NCI-H345 (cell line): Measurements from ENCODE around the gene UVSSA.

Experiments
- DNase-seq: peaks from one replicate; lab custom pipeline; 2025; lab: John Stamatoyannopoulos, UW

UVSSA gene, protein sequence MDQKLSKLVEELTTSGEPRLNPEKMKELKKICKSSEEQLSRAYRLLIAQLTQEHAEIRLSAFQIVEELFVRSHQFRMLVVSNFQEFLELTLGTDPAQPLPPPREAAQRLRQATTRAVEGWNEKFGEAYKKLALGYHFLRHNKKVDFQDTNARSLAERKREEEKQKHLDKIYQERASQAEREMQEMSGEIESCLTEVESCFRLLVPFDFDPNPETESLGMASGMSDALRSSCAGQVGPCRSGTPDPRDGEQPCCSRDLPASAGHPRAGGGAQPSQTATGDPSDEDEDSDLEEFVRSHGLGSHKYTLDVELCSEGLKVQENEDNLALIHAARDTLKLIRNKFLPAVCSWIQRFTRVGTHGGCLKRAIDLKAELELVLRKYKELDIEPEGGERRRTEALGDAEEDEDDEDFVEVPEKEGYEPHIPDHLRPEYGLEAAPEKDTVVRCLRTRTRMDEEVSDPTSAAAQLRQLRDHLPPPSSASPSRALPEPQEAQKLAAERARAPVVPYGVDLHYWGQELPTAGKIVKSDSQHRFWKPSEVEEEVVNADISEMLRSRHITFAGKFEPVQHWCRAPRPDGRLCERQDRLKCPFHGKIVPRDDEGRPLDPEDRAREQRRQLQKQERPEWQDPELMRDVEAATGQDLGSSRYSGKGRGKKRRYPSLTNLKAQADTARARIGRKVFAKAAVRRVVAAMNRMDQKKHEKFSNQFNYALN

DNA sequence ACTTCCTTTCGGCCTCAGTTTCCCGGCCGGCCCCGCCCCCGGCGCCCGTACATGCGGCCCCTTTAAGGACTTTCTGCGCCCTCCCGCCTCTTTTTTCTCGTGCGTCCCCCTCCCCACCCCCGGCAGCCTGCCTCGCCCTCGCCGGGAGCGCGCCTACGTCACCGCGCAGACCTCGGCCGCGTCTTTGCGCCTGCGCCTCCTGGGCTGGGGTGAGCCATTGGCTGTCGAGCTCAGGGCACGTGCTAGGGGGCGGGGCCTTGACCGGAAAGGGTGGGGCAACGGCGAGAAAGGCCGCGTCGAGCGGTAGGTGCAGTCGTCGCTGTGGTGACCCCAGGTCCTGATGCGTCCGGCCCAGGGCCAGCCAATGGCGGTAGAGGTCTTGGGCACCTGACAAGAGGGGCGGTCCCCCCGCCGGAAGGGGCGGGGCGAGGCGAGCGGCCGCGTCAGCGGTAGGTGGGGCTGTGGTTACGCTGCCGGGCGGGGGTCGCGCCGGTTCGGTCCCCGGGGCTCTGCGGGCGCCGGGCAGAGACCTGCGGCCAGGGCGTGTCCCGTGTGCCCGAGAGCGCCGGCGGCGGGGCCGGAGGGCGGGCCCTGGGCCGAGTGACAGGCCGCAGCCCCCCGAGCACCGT lies at the start of gene UVSSA:
UVSSA (plus strand) TSS at position 428 of the 629 bp plus-strand sequence. CDS start 884 bp downstream, outside the sequence.
- peak; percentile 97 for DNase-seq

DNA sequence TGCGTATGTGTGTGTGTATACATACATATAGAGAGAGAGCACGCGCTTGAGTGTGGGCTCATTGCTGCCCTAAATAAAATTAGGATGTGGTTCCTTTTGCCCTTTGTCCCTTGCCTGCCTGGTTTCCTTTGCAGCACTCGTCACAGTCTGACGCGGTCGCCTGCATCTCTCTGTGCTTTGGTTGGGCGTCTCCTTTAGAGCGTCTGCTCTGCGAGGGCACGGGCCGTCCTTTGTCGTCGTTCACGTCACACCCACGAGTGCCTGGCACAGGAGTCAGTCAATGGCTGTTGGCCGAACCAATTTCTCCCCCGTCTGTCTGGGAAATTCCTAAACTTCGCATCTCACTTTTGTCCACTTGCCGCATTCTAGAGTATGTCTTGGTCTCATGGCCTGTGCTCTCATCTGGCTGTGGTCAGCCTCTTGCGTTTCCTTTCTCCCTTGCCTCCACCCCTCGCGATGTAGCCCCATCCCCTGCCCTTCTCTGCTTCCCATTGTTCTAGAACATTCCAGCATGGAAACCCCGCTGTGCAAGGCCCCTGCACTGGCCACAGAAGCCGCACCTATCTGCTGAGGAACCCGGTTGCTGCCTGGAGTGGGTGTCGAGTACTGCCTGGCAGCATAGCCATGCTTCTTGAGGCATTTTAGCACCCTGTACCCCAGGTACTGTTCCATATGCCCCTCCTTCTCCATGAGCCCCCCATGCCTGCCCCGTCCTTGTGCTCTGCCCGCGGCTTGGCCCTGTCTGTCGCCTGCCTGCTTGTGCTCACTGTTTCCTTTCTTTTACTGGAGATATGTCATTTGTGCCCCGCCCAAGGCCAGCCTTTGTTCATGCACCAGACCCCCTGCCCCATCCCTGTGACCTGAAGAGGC lies 49.3 kb upstream of the UVSSA start:
- DNase-seq, result no peak

DNA sequence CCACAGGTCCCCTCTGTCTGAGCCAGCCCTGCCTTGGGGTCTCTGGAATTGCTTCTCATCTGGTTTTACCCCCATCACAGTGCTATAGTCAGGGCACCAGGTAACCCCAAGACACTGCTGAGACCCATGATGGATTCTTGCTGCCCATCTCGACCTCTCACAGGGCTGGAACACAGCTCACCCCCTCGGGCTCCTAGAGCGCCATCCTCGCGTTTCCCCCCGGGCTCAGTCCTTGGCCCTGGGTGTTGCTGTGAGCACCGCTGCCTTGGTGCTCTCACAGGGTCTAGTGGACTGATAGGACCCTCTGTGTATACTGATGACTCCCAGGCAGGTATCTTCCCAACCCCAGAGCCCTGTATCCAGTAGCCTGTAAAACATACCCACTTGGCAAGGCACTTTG lies 48.5 kb upstream of the UVSSA start:
- DNase-seq, result no peak

DNA sequence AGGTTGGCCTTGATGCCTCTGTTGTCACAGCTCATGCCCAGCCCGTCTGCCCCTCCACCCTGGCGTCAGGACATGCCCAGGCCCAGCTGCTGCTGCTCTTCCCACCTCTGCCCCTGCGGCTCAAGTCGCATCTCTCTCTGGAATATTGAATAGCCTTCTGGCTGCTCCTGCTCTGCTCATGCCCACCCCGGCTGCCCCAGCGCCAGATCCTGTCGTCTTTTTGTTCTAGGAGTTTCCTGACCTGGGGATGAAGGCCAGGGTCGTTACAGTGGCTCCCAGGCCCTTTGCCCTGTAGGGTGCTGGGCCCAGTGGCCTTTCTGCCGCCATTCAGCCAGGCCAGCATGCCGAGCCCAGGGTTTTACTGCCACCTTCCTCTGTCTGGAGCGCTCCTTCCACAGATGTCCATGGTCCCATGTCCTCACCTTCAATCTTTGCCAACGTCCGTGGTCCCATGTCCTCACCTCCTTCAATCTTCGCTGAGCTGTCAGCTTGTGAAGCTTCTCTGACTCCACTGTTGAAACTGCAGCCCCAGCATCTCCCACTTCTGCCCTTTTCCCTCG lies 47.6 kb upstream of the UVSSA start:
- DNase-seq, result no peak

DNA sequence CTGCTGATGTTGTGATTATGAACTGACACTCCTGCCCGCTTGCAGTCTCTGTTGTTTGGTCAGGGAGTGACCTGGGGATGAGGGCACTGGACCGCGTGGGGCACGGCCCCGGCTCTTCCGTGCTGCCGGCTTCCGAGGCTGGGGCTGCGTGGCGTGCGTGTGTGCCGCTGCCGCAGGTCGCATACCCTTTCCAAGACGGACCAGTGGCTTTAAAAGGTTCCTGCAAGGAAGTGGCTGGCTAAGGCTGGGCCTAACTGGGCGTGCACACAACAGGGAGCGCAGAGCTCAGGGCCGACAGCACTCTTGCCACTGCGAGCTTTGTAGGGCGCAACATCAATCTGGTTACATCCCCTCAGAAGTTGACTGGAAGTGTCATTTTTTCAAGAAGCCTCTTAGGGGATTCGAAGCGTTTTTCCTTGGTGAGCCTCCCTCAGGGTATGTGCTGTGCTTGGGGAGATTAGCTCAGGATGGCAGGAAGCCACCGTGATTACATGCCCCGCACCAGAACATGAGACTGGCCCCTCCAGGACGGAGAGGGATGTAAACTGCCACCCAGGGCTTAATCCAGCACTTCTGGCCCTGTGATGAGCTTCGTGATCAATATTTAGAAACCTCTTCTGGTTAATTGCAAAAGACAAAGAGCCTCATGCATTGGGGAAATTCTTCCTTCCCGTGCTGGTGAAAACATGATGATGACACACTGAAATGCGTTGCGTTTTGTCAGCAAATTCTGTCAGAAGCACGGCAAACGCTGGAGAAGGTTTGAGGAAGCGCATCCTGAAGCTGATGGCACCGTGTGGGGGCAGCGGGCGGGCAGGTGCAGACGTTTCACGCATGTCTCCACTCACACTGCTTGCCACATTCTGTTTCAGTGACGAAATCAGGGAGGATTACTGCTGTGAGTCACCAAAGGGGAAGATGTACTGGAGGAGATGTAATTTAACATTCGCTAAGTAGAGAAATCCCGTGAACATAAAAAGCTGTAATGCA lies 46.2 kb upstream of the UVSSA start:
- DNase-seq, result no peak

DNA sequence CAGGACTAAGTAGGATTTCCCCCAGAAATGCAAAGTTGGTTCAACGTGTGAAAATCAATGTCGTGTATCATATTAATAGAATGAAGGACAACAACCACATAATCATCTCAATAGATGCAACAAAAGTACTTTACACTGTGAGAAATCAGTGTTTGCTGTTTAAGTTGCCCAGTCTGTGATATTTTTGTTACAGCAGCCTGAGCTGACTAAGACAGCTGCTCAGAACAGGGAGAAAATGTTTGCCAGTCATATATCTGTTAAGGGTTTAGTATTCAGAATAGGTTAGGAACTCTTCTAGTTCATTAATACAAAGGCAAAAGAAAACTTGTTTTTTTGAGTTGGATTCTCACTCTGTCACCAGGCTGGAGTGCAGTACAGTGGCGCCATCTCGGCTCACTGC lies 44.8 kb upstream of the UVSSA start:
- DNase-seq, result no peak

DNA sequence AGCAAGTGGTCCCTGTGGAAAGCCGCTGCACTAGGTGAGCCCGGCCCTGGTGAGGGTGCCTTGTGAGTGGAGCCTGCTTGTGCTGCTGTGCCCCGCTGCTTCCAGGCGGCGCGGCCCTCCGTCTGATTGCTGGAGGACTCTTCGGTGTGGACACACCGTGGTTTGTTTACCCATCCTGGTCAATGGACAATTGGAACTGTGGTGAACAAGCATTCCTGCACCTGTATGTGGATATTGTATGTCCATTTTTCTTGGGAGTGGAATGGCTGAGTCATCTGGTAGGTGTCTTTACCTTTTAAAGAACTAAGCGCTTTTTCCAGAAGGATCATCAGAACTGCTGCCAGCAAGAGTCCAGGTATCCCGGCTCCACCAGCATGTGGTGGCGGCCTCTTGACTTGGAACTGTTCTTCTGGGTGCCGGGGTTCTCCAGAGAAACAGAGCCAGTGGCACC lies 41.7 kb upstream of the UVSSA start:
- no peak for DNase-seq

DNA sequence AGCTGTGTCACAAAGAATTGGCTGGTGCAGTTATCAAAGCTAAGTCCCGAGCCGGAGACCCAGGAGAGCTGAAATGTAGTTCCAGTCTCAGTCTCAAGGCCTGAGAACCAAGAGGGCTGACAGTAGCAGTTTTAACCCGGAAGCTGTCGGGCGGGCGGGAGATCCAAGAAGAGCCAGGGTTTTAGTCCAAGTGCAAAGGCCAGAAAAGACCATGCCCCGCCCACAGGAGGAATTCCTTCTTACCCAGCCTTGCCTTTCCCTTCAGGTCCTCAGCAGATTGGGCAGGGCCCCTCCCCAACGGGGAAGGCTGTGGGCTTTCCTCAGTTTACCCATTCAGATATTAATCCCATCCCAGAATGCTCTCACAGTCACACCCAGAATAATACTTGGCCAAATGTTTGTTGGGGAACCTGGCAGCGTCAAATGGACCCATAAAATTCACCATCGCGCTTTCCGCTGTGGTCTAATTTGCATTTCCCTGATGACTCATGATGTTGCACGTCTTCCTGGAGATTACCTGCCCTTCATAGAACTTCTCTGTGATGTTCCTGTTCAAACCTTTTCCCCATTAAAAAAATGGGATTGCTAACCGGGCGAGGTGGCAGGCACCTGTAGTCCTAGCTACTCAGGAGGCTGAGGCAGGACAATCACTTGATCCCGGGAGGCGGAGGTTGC lies 41.1 kb upstream of the UVSSA start:
- no peak for DNase-seq

DNA sequence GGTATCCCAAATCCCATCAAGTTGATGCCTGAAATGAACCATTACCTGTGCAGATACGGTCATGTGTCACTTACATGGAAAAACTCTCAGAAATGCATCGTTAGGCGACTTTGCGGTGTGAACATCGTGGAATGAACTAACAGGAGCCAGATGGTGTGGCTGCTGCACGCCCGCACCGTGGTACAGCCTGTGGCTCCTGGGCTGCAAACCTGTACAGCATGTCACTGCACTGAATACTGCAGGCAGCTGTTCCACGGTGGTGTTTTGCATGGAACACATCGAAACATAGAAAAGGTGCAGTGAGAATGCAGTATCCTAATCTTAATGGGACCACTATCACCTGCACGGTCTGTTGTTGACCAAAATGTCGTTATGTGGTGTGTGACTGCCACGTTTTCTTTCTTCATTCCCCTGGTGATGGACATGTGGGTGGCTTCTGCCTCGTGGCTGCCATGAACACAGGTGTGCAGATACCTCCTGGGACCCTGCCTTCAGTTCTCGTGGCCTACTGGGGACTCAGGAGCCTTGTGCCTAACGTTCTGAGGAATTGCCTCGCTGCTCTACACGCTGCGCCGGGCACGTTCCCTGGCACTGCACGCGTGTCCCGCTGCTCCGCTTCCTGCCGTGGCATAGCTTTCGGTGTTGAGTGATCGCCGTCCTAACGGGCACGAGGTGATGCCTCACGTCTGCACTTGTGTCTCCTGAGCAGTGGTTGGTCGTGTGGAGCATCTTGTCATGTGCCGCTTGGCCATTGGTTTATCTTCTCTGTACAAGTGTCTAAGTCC lies 38.9 kb upstream of the UVSSA start:
- DNase-seq, result no peak

DNA sequence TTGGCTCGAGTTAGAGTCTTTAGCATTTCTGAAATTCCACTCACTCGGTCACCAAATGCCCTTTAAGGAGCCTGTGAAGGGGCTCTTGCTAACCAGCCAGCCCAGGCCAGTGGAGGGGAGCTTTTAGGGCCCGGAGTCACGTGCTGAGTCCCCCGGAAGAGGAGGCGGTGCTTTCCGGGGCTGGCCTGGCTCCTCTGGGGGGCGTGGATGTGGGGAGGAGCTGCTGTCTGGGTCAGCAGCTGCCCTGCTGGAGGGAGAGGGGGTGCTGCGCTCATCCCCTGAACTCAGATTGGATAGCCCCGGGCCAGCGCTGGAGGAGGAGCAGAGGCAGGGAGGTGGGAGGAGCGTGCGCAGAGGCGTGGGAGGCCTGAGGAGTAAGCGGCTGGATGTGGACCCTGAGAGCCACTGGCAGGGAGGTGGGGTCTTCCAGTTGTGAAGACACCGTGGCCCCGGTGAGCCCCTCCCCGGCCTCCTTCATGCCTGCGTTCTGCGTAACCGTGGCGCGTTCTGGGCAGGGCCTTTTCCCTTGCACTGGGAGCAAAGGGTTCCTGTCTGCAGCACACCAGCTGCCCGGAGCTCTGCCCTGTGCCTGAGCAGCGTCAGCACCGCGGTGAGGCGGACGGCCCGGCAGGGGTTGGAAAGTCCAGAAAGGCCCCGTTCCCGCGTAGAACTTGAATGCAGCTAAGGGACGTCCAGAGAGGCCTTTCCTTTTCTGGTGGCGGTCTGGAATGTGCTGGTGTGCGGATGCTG lies 37.6 kb upstream of the UVSSA start:
- no peak for DNase-seq

DNA sequence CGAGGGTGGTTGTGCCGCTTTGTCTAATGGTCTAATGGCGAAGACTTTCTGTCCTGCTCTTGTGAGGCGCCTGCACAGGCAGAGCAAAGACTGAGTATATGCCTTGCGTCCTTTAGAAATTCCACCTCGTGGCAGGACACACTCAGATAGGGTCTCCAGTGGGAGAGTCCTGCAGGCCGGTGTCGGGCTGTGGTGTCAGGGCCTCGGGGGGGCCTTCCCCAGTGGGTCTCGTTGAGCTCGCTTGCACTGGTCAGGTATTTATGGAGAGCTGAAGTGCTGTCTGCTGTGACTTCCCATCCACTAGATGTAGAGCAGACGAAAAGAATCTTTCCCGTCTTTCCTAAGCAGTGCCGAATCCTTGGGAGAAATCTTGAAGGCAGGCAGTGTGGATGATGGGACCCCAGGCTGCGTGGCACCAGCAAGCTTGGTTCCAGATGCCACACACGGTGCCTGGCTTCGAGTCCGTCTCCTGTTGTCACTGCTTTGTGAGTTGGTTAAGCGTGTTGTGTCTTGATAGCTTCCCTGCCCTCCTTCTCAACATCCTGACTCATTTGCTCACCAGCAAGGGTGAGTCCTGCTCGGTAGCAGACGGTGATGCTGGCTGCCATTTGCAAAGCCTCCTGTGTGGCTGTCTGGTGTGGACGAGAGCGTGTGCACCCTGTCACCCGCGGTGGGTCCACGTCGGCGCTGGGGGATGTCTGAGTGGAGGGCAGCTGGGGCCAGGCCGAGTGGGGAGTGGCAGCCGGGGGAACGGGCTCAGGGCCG lies 36.8 kb upstream of the UVSSA start:
- no peak for DNase-seq

DNA sequence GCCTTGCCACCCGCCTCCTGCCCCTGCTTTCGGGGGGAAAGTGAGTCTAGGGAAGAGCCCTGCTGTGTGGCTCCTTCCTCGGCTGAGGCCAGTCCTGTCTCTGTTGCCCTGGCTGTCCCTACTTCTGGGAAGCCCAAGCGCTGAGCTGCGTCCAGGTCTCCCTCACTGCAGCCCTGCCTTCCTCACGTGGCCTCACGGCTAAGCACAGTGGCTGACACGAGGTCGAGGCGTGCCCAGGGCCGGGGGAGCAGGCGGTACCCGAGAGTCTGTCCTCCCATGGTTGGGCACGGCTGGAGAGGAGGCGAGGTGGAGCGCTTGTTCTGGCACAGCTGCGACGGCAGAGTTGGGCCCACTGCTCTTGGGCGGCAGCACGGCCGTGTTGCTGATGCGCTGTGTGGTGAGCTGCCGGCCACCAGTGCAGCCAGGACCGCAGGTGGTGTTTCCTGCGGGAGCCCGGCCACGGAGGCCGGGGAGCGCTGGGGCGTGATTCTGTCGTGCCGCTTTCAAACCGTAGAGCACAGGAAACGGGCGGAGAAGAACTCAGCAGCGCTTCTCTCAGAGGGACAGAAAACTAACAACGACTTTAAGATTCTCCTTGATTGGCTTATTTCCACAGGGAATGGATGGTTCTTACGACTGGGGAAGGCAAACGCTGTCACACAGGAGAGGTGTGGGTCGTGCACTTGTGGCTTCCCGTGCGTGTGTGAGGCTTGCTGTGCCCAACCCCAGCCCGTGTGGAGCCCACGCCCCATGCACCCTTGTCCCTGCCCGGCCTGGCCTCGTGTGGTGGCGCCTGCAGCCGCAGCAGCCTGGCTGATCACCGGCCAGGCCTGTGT lies 36.0 kb upstream of the UVSSA start:
- no peak for DNase-seq

DNA sequence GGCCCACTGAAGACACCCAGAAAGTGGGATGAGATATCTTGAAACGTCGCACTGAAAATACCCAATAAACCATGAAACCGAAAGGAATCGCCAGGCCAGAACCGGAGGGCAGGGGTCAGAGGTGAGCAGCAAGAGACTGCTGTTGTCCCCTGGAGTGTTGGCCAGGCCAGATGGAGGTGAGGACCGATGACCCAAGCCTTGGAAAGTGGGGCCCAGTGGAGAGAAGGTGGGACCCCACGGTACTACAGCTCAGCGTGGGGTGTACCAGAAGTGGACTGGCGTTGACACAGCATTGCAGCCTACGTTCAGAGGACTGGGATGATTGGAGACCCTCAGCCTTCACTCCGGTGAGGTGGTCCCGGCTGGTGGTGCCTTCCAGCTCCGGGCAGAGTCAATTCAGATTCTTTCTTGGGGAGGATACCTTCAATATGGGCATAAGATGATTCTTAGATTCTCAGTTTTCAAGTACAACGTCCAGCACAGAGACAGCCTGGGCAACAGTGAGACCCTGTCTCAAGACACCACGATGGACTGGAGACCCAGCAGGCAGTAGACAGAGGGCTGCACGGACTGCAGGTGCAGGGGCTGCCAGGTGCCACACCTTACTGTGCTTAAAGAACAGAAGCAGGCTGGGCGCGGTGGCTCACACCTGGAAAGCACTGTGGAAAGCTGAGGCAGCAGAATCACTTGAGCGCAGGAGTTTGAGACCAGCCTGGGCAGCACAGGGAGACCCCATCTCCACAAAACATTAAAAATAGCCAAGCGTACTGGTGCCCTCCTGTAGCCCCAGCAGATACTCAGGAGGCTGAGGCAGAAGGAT lies 34.0 kb upstream of the UVSSA start:
- no peak for DNase-seq

DNA sequence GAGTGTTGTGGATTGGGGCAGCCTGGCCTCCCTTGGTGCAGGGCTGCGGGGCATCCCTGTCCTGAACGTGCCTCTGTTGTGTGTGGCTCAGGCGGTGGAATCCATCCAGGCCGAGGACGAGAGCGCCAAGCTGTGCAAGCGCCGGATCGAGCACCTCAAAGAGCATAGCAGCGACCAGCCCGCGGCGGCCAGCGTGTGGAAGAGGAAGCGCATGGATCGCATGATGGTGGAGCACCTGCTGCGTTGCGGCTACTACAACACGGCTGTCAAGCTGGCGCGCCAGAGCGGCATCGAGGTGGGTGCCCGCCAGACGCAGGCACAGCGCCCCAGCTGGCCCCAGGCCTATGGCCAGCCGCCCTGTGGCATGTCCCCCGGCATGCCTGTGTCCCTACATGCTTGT lies 31.7 kb upstream of the UVSSA start:
- no peak for DNase-seq

DNA sequence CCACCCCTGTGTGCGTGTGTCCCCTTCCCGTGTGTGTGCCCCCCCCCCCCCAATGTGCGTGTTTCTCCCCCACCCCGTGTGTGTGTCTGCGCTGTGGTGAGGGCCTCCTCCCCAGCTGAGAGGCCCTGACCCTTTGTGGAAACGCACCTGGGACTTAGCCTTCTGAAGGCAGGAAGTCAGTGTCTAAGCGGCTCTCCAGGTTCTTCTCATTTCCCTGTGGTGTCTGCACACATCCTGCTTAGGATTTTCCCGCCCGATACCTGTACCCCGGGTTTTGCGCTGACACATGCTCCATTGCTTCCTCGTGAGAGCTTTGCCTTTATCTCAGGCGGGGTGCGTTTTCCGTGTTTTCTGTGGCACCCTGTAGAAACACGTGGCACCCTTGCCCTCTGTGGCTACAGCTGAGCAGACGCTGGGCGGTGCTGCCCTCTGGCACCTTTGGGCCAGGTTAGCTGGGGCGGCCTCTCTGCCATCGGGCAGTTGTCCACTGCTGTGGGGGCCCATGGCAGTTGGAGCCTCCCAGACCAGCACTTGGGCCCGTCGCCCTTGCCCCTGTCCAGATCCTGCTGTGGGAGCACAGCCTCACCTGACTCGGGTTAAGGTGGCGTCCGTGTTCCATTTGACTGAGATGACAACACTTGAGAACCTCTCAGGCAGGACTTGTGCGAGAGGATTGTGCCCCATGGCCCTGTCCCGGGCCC lies 31.0 kb upstream of the UVSSA start:
- DNase-seq, result no peak
